Lung (tissue), 16 donors: Measurements from ENCODE around the gene VRK3. TPM values are rescaled to one million over a fixed set of nuclear protein-coding genes. Genes with fewer than 3 reads are reported as not detected.
"Not testable (repeated sequence)": the region's sequence is repeated elsewhere in the genome, so short reads cannot be mapped to it uniquely, and the experiment has no call there.

ENCODE experiments used
- ATAC-seq: fragments of 200-7000 bp; cut with Tn5 transposase; one replicate; pipeline ENCODE4 v1.9.1; 2020; ENCODE audit warnings: moderate number of reproducible peaks; ENCODE audit not compliant: insufficient read depth, low FRiP score
- DNase-seq, 3 donors: peaks; one replicate each; pipeline ENCODE4 v3.0.0-alpha.2; 2013 to 2017
- H3K27ac ChIP-seq, 2 donors: one replicate each; pipeline ENCODE4 v1.5.1; 2013; ENCODE audit warnings: mild to moderate bottlenecking in 2 of 2, moderate library complexity in 2 of 2, control low read depth in 1 of 2, inconsistent platforms in 1 of 2, low read depth in 1 of 2, low read length in 1 of 2
- H3K27me3 ChIP-seq, 3 donors: one replicate each; pipeline ENCODE4 v1.5.1; 2013; ENCODE audit warnings: low read length in 2 of 3; ENCODE audit not compliant: control insufficient read depth in 3 of 3, insufficient read depth in 3 of 3
- H3K36me3 ChIP-seq, 4 donors: one replicate each; pipeline ENCODE4 v1.5.1; 2013; ENCODE audit warnings: low read length in 4 of 4, mild to moderate bottlenecking in 1 of 4, moderate library complexity in 1 of 4; ENCODE audit not compliant: control insufficient read depth in 4 of 4, insufficient read depth in 4 of 4
- H3K4me1 ChIP-seq, 5 donors: one replicate each; pipeline ENCODE4 v1.5.1; 2013; ENCODE audit warnings: low read length in 5 of 5, mild to moderate bottlenecking in 2 of 5, moderate library complexity in 1 of 5; ENCODE audit not compliant: control insufficient read depth in 5 of 5, insufficient read depth in 5 of 5
- H3K4me3 ChIP-seq: one replicate; pipeline ENCODE4 v1.5.1; 2013; ENCODE audit warnings: mild to moderate bottlenecking, control low read depth, moderate library complexity
- H3K9ac ChIP-seq, 2 donors: one replicate each; pipeline ENCODE4 v1.5.1; 2013; ENCODE audit warnings: low read length in 2 of 2, control low read depth in 1 of 2; ENCODE audit not compliant: insufficient read depth in 1 of 2
- H3K9me3 ChIP-seq, 4 donors: one replicate each; pipeline ENCODE4 v1.5.1; 2013; ENCODE audit warnings: low read length in 3 of 4, mild to moderate bottlenecking in 1 of 4, moderate library complexity in 1 of 4; ENCODE audit not compliant: control insufficient read depth in 4 of 4, insufficient read depth in 3 of 4
- WGBS, 2 donors: extraction: QIAGEN DNeasy Blood & Tissue Kit; methylation state at CpG; one replicate each; pipeline ENCODE4 v1.1.7; 2013; 5-methylcytosine and 5-hydroxymethylcytosine counted together
- long read RNA-seq, 5 donors: transcript quantifications; one replicate each; lab custom pipeline, GENCODE V29; 2026
- polyA plus RNA-seq, 2 donors: library from polyadenylated mRNA; stranded (reverse); fragments of 200-250 nt; gene quantifications; one replicate each; pipeline ENCODE4 v1.2.1, GENCODE V29; 2013
- total RNA-seq, 2 donors: library from RNA; depleted of rRNA in 1 of 2; stranded (reverse); fragments of >200 nt in 1 of 2; gene quantifications; one replicate each; pipeline ENCODE4 v1.2.1, GENCODE V29; 2014 to 2021
- TF ChIP-seq, protein P1 (sequence below): IDR thresholded peaks from 2 replicates; pipeline ENCODE4 v1.5.1; 2012; ENCODE audit warnings: mild to moderate bottlenecking; ENCODE audit errors: control extremely low read depth, extremely low read depth
- donor health status: control.
- donor health status: control.
- donor health status: Bipolar disorder and iron deficiency.
- donor health status: healthy.
- donor health status: DM: yes; HTN: yes; CAD: no.

The VRK3 gene, protein sequence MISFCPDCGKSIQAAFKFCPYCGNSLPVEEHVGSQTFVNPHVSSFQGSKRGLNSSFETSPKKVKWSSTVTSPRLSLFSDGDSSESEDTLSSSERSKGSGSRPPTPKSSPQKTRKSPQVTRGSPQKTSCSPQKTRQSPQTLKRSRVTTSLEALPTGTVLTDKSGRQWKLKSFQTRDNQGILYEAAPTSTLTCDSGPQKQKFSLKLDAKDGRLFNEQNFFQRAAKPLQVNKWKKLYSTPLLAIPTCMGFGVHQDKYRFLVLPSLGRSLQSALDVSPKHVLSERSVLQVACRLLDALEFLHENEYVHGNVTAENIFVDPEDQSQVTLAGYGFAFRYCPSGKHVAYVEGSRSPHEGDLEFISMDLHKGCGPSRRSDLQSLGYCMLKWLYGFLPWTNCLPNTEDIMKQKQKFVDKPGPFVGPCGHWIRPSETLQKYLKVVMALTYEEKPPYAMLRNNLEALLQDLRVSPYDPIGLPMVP
- total RNA-seq: 10 to 100 TPM; 33.3 to 48.0 TPM
- polyA plus RNA-seq: 10 to 100 TPM; 15.7 to 35.4 TPM
- long read RNA-seq, donor 1, transcript VRK3-208 (1 exons, 2,197 nt): major isoform, 6 of 15 reads
- long read RNA-seq, donor 1, transcript VRK3-217 (15 exons, 2,126 nt): major isoform, 6 of 15 reads
- long read RNA-seq, donor 1, partial matches to known transcripts: 0 of 15 reads
- long read RNA-seq, donor 1, other reads (novel, unspliced or antisense): 0 of 15 reads
- long read RNA-seq, donor 2, partial matches to known transcripts: 0 of 3 reads
- long read RNA-seq, donor 2, other reads (novel, unspliced or antisense): 0 of 3 reads
- long read RNA-seq, donor 3, partial matches to known transcripts: 0 of 6 reads
- long read RNA-seq, donor 3, other reads (novel, unspliced or antisense): 0 of 6 reads
- long read RNA-seq, donor 4, partial matches to known transcripts: 0 of 3 reads
- long read RNA-seq, donor 4, other reads (novel, unspliced or antisense): 0 of 3 reads
- long read RNA-seq, donor 5, transcript VRK3-217 (15 exons, 2,126 nt): major isoform, 11 of 22 reads
- long read RNA-seq, donor 5, partial matches to known transcripts: 0 of 22 reads
- long read RNA-seq, donor 5, other reads (novel, unspliced or antisense): 0 of 22 reads

DNA sequence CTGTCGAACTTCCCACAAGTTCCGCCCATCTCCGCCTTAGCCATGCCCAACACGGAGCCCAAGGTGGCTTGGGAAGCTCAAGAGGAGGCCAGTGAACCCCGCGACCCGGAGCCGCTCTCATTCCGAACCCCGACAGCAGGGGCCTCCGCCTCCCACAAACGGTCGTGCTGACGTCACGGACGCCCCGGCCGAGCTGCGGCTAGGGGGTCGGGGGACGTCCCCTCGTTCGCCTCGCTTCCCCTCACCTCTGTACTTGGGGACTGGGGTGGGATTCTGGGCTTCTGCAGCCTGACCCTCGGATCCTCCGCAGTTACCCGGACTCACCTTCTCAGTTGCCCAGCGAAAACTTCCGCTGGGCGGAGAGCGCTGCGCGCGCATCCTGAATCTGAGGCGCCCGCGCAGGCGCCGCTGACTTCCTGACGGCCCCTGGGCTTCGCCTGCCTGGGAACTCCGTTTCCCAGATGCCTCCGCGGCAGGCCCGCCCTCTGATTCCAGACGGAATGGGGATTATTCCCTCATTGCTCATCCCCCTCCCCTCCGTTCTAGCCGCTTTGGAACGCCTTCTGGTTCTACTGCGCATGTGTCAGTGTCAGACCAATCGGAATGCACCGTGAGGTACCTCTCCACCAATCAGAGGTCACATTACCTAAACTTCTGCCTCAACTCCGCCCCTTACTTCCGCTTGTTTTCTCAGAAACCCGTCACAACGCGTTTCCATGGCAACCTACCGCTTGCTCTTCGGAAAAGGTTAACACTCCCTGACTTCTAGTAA, at the start of gene VRK3:
TSS of gene VRK3 (minus strand) at position 351 of the 772 bp plus-strand sequence. CDS start 9,210 bp downstream, outside the sequence.
- WGBS, 2 donors: 0 to 1% methylated on average over 59 of the region's 59 CpGs

GRCh38 chr19:50068382-50068781, 43.2 kb upstream of the VRK3 start:
- H3K4me3 ChIP-seq, H3K9me3 ChIP-seq, H3K27ac ChIP-seq, H3K9ac ChIP-seq, ATAC-seq, H3K27me3 ChIP-seq, H3K4me1 ChIP-seq, H3K36me3 ChIP-seq, DNase-seq: not testable (repeated sequence)
- 84 to 85% methylated on average over 5 of the region's 5 CpGs for WGBS, 2 donors

More for the DNA sequence above, at the start of gene VRK3:
- peaks cover 4 to 19% (median 6%) of the 10 kb centered on the region in 5 donors for H3K4me1 ChIP-seq
- peak within 1 kb of the TSS; percentile 85 for H3K4me3 ChIP-seq
- H3K9me3 ChIP-seq: no peaks in the 10 kb centered on the region
- peak; percentile 94 for ATAC-seq
- H3K36me3 ChIP-seq: peaks cover 0 to 11% (median 3%) of the 10 kb centered on the region in 4 donors
- DNase-seq: peak; percentile 100
- no peaks in the 10 kb centered on the region for H3K27me3 ChIP-seq
- TF ChIP-seq, protein P1, sequence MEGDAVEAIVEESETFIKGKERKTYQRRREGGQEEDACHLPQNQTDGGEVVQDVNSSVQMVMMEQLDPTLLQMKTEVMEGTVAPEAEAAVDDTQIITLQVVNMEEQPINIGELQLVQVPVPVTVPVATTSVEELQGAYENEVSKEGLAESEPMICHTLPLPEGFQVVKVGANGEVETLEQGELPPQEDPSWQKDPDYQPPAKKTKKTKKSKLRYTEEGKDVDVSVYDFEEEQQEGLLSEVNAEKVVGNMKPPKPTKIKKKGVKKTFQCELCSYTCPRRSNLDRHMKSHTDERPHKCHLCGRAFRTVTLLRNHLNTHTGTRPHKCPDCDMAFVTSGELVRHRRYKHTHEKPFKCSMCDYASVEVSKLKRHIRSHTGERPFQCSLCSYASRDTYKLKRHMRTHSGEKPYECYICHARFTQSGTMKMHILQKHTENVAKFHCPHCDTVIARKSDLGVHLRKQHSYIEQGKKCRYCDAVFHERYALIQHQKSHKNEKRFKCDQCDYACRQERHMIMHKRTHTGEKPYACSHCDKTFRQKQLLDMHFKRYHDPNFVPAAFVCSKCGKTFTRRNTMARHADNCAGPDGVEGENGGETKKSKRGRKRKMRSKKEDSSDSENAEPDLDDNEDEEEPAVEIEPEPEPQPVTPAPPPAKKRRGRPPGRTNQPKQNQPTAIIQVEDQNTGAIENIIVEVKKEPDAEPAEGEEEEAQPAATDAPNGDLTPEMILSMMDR: no peak
- peak within 1 kb of the TSS; percentile 90 to 92 for H3K27ac ChIP-seq
- peak within 1 kb of the TSS; percentile 79 to 89 for H3K9ac ChIP-seq

DNA sequence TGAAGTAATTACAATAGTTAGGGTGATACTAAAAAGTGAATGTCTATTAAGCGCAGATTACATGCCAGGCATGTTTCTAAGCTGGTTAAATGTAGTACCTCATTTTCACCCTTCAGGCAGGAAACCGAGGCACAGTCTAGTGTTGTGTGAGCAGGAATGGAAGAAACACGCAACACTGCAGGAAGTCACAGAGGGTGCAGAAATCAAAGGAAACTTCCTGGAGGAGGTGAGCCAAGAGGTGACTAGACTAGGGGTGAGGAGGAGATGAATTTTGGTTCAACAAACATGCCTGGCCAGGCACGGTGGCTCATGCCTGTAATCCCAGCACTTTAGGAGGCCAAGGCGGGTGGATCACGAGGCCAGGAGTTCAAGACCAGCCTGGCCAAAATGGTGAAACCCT, 42.4 kb upstream of the VRK3 start:
- no peak for ATAC-seq
- H3K27me3 ChIP-seq: no peaks in the 10 kb centered on the region
- no peak overlapping the region for H3K9ac ChIP-seq
- H3K4me3 ChIP-seq: no peak overlapping the region
- 69 to 75% methylated on average over 6 of the region's 6 CpGs for WGBS, 2 donors
- DNase-seq: no peak
- no peaks in the 10 kb centered on the region for H3K4me1 ChIP-seq
- TF ChIP-seq, protein P1: no peak
- H3K27ac ChIP-seq: no peak overlapping the region
- no peaks in the 10 kb centered on the region for H3K36me3 ChIP-seq
- peaks cover 0 to 7% (median 0%) of the 10 kb centered on the region in 4 donors for H3K9me3 ChIP-seq
